GM12864 (cell line): ENCODE measurements around the gene STARD9.

Experiments used
- DNase-seq: peaks from one replicate; pipeline ENCODE4 v3.0.0-alpha.2; 2011; ENCODE audit warnings: low read depth
- H3K4me3 ChIP-seq: 2 replicates; pipeline ENCODE4 v1.5.1; 2011; ENCODE audit warnings: mild to moderate bottlenecking, low read depth, low read length, control low read depth
- CTCF ChIP-seq: IDR thresholded peaks from 2 replicates; pipeline ENCODE4 v1.5.1; 2011; ENCODE audit warnings: low read depth, mild to moderate bottlenecking, moderate library complexity, low read length, control low read depth, inconsistent platforms; ENCODE audit errors: missing control alignments

STARD9 gene

DNA sequence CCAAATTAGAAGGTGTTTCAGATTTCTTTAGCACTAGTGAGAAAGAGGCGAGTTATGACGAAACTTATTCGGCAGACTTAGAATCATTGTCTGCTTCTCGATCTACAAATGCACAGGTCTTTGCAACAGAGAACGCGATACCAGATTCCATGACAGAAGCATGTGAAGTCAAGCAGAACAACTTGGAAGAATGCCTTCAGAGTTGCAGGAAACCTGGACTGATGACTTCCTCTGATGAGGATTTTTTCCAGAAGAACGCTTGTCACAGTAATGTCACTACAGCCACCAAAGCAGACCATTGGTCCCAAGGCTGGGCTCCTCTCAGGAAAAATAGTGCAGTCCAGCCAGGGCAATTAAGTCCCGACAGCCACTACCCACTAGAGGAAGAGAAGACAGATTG is 110.9 kb downstream of the STARD9 start:
- H3K4me3 ChIP-seq: no peak overlapping the region
- TF ChIP-seq CTCF: no peak
- no peak for DNase-seq

GRCh38 chr15:42687740-42688139 is 112.3 kb downstream of the STARD9 start:
- no peak overlapping the region for H3K4me3 ChIP-seq
- no peak for TF ChIP-seq CTCF
- no peak for DNase-seq

DNA sequence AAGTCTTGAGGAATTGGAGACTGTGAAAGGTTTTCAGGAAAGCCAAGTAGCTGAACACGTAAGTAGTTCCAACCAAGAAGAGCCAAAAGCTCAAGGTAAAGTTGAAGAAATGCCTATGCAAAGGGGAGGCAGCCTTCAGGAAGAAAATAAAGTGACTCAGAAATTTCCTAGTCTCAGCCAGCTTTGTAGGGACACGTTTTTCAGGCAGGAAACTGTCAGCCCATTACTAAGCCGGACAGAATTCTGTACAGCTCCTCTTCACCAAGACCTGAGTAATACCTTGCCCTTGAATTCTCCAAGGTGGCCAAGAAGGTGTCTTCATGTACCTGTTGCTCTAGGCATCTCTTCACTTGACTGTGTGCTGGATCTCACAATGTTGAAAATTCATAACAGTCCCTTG is 112.9 kb downstream of the STARD9 start:
- no peak for DNase-seq
- no peak overlapping the region for H3K4me3 ChIP-seq
- no peak for TF ChIP-seq CTCF

GRCh38 chr15:42691308-42691707 is 115.9 kb downstream of the STARD9 start:
- DNase-seq: no peak
- no peak for TF ChIP-seq CTCF
- H3K4me3 ChIP-seq: no peak overlapping the region

GRCh38 chr15:42691770-42692169 is 116.4 kb downstream of the STARD9 start:
- no peak overlapping the region for H3K4me3 ChIP-seq
- DNase-seq: no peak
- no peak for TF ChIP-seq CTCF

DNA sequence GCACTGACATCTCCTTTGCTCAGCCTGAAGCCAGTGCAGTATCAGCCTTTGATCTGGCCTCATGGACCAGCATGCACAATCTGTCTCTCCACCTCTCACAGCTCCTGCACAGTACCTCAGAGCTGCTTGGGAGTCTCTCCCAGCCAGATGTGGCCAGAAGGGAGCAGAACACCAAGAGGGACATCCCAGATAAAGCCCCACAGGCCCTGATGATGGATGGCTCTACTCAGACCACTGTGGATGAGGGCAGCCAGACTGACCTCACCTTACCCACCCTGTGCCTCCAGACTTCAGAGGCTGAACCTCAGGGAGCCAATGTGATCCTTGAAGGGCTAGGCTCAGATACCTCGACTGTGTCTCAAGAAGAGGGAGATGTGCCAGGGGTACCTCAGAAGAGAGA is 117.1 kb downstream of the STARD9 start:
- TF ChIP-seq CTCF: no peak
- DNase-seq: no peak
- no peak overlapping the region for H3K4me3 ChIP-seq

GRCh38 chr15:42692997-42693396 is 117.6 kb downstream of the STARD9 start:
- no peak for DNase-seq
- H3K4me3 ChIP-seq: no peak overlapping the region
- no peak for TF ChIP-seq CTCF
